ENCODE data around the gene BCAN. TPM values are rescaled to one million over a fixed set of nuclear protein-coding genes. Genes with fewer than 3 reads are reported as not detected.
A peak's percentile ranks its signal among the peaks of the same experiment; 100 is the strongest.

The BCAN gene
- total RNA-seq, 2 experiments from 2014 or later = not detected

GRCh38 chr1:156632355-156632754 is 9.6 kb upstream of the BCAN start:
- POLR2A ChIA-PET = no interaction called here
- ATAC-seq (no peak), DNase-seq (no peak)
- CTCF ChIA-PET = interaction anchor here (1.4 kb wide), 1 partner anchor 26 kb away, joined by 3 read pairs; no protein-coding TSS in a partner anchor
- Mint-ChIP-seq H3K36me3 (ENCODE audit: low read depth) (no peaks in the 10 kb centered on the region), H3K27me3 (ENCODE audit: low read depth) (peaks cover 66% of the 10 kb centered on the region), H3K27ac (no peak overlapping the region), H3K4me3 (no peak overlapping the region), H3K9me3 (ENCODE audit: insufficient read depth) (no peaks in the 10 kb centered on the region), H3K4me1 (ENCODE audit: low read depth) (no peaks in the 10 kb centered on the region)

- ATAC-seq = no peak
- no peak for DNase-seq
- H3K27ac Mint-ChIP-seq = no peak overlapping the region
- H3K4me1 Mint-ChIP-seq (ENCODE audit: low read depth) = peaks cover 19% of the 10 kb centered on the region
- no peaks in the 10 kb centered on the region for H3K9me3 Mint-ChIP-seq (ENCODE audit: insufficient read depth)
- no peaks in the 10 kb centered on the region for H3K36me3 Mint-ChIP-seq (ENCODE audit: low read depth)
- H3K4me3 Mint-ChIP-seq = no peak overlapping the region
- peaks cover 76% of the 10 kb centered on the region for H3K27me3 Mint-ChIP-seq (ENCODE audit: low read depth)
- CTCF ChIA-PET = interaction anchor here (0.9 to 1.9 kb wide), 3 partner anchors 10 to 40 kb away, joined by 3 to 7 read pairs (median 4); no protein-coding TSS in a partner anchor
- POLR2A ChIA-PET = no interaction called here
Measured at GRCh38 chr1:156638189-156638985, 3.5 kb upstream of the BCAN start.

GRCh38 chr1:156639601-156640101 is 2.3 kb upstream of the BCAN start:
- DNase-seq (no peak), ATAC-seq (no peak)
- H3K4me1 Mint-ChIP-seq (ENCODE audit: low read depth) = peaks cover 32% of the 10 kb centered on the region
- no peak overlapping the region for H3K4me3 Mint-ChIP-seq
- H3K27ac Mint-ChIP-seq = no peak overlapping the region
- peaks cover 75% of the 10 kb centered on the region for H3K27me3 Mint-ChIP-seq (ENCODE audit: low read depth)
- H3K36me3 Mint-ChIP-seq (ENCODE audit: low read depth) = no peaks in the 10 kb centered on the region
- POLR2A ChIA-PET = no interaction called here
- CTCF ChIA-PET = interaction anchor here (0.7 to 2.4 kb wide), 7 partner anchors 9 to 39 kb away, joined by 3 to 11 read pairs (median 3); no protein-coding TSS in a partner anchor
- H3K9me3 Mint-ChIP-seq (ENCODE audit: insufficient read depth) = no peaks in the 10 kb centered on the region

- Mint-ChIP-seq H3K4me1 (ENCODE audit: low read depth) (peaks cover 37% of the 10 kb centered on the region), H3K9me3 (ENCODE audit: insufficient read depth) (no peaks in the 10 kb centered on the region), H3K27ac (no peak overlapping the region), H3K36me3 (ENCODE audit: low read depth) (no peaks in the 10 kb centered on the region), H3K27me3 (ENCODE audit: low read depth) (peaks cover 79% of the 10 kb centered on the region), H3K4me3 (no peak overlapping the region)
- no peak for ATAC-seq
- ChIA-PET POLR2A (interaction anchor here (0.6 kb wide), 2 partner anchors 33 to 1177 kb away, joined by 3 to 6 read pairs; no protein-coding TSS in a partner anchor), CTCF (interaction anchor here (1.1 to 5.6 kb wide), 6 partner anchors 14 to 255 kb away, joined by 3 to 36 read pairs (median 9); no protein-coding TSS in a partner anchor)
- DNase-seq = no peak
Measured at GRCh38 chr1:156640842-156641706, 843 bp upstream of the BCAN start.

- CTCF ChIA-PET = interaction anchor here (1.2 to 5.6 kb wide), 9 partner anchors 12 to 257 kb away, joined by 3 to 52 read pairs (median 20); no protein-coding TSS in a partner anchor
- ATAC-seq = no peak
- POLR2A ChIA-PET = interaction anchor here (1.4 kb wide), 1 partner anchor 15 kb away, joined by 3 read pairs; no protein-coding TSS in a partner anchor
- no peaks in the 10 kb centered on the region for H3K9me3 Mint-ChIP-seq (ENCODE audit: insufficient read depth)
- H3K27ac Mint-ChIP-seq = no peak overlapping the region
- peaks cover 37% of the 10 kb centered on the region for H3K4me1 Mint-ChIP-seq (ENCODE audit: low read depth)
- H3K4me3 Mint-ChIP-seq = peak overlapping the region; percentile 29
- H3K27me3 Mint-ChIP-seq (ENCODE audit: low read depth) = peaks cover 82% of the 10 kb centered on the region
- no peaks in the 10 kb centered on the region for H3K36me3 Mint-ChIP-seq (ENCODE audit: low read depth)
- DNase-seq = no peak
Measured at GRCh38 chr1:156642265-156643048, 540 bp downstream of the BCAN start.

- H3K27ac Mint-ChIP-seq = peak overlapping the region; percentile 71
- no peaks in the 10 kb centered on the region for H3K36me3 Mint-ChIP-seq (ENCODE audit: low read depth)
- peaks cover 83% of the 10 kb centered on the region for H3K27me3 Mint-ChIP-seq (ENCODE audit: low read depth)
- ChIA-PET CTCF (interaction anchor here (1.2 to 5.6 kb wide), 14 partner anchors 12 to 257 kb away, joined by 3 to 52 read pairs (median 10); no protein-coding TSS in a partner anchor), POLR2A (interaction anchor here (0.6 to 1.4 kb wide), 4 partner anchors 16 to 530 kb away, joined by 3 to 4 read pairs (median 3); no protein-coding TSS in a partner anchor)
- no peak for DNase-seq
- no peaks in the 10 kb centered on the region for H3K9me3 Mint-ChIP-seq (ENCODE audit: insufficient read depth)
- H3K4me1 Mint-ChIP-seq (ENCODE audit: low read depth) = peaks cover 37% of the 10 kb centered on the region
- peak overlapping the region; percentile 32 for H3K4me3 Mint-ChIP-seq
- ATAC-seq = peak; percentile 9
Measured at GRCh38 chr1:156643049-156643777, 1.3 kb downstream of the BCAN start.

GRCh38 chr1:156643778-156644092 is 1.8 kb downstream of the BCAN start:
- H3K27ac Mint-ChIP-seq = peak overlapping the region; percentile 71
- H3K27me3 Mint-ChIP-seq (ENCODE audit: low read depth) = peaks cover 83% of the 10 kb centered on the region
- peak overlapping the region; percentile 32 for H3K4me3 Mint-ChIP-seq
- no peaks in the 10 kb centered on the region for H3K36me3 Mint-ChIP-seq (ENCODE audit: low read depth)
- ChIA-PET CTCF (interaction anchor here (1.2 to 5.6 kb wide), 14 partner anchors 11 to 258 kb away, joined by 3 to 52 read pairs (median 10); no protein-coding TSS in a partner anchor), POLR2A (interaction anchor here (0.6 to 1.2 kb wide), 2 partner anchors 18 to 43 kb away, joined by 3 to 4 read pairs; no protein-coding TSS in a partner anchor)
- peaks cover 37% of the 10 kb centered on the region for H3K4me1 Mint-ChIP-seq (ENCODE audit: low read depth)
- DNase-seq = peak; percentile 83
- no peaks in the 10 kb centered on the region for H3K9me3 Mint-ChIP-seq (ENCODE audit: insufficient read depth)
- peak; percentile 91 for ATAC-seq

GRCh38 chr1:156644146-156644545 is 2.2 kb downstream of the BCAN start:
- DNase-seq = no peak
- H3K27me3 Mint-ChIP-seq (ENCODE audit: low read depth) = peaks cover 83% of the 10 kb centered on the region
- ChIA-PET CTCF (interaction anchor here (0.7 to 5.6 kb wide), 14 partner anchors 11 to 258 kb away, joined by 3 to 52 read pairs (median 10); no protein-coding TSS in a partner anchor), POLR2A (interaction anchor here (1.2 kb wide), 1 partner anchor 44 kb away, joined by 4 read pairs; no protein-coding TSS in a partner anchor)
- H3K4me1 Mint-ChIP-seq (ENCODE audit: low read depth) = peaks cover 37% of the 10 kb centered on the region
- ATAC-seq = peak; percentile 21
- no peak overlapping the region for H3K27ac Mint-ChIP-seq
- no peaks in the 10 kb centered on the region for H3K9me3 Mint-ChIP-seq (ENCODE audit: insufficient read depth)
- no peaks in the 10 kb centered on the region for H3K36me3 Mint-ChIP-seq (ENCODE audit: low read depth)
- H3K4me3 Mint-ChIP-seq = no peak overlapping the region

GRCh38 chr1:156644640-156645039 is 2.7 kb downstream of the BCAN start:
- Mint-ChIP-seq H3K27ac (no peak overlapping the region), H3K27me3 (ENCODE audit: low read depth) (peaks cover 81% of the 10 kb centered on the region), H3K36me3 (ENCODE audit: low read depth) (no peaks in the 10 kb centered on the region), H3K4me1 (ENCODE audit: low read depth) (peaks cover 37% of the 10 kb centered on the region), H3K9me3 (ENCODE audit: insufficient read depth) (no peaks in the 10 kb centered on the region), H3K4me3 (no peak overlapping the region)
- no peak for ATAC-seq
- ChIA-PET CTCF (interaction anchor here (0.7 to 5.6 kb wide), 10 partner anchors 11 to 163 kb away, joined by 3 to 52 read pairs (median 20); no protein-coding TSS in a partner anchor), POLR2A (no interaction called here)
- no peak for DNase-seq

GRCh38 chr1:156645056-156645455 is 3.1 kb downstream of the BCAN start:
- no peaks in the 10 kb centered on the region for H3K36me3 Mint-ChIP-seq (ENCODE audit: low read depth)
- H3K9me3 Mint-ChIP-seq (ENCODE audit: insufficient read depth) = no peaks in the 10 kb centered on the region
- CTCF ChIA-PET = interaction anchor here (1.3 to 5.6 kb wide), 9 partner anchors 12 to 199 kb away, joined by 3 to 52 read pairs (median 20); no protein-coding TSS in a partner anchor
- no peak for ATAC-seq
- H3K27ac Mint-ChIP-seq = no peak overlapping the region
- POLR2A ChIA-PET = interaction anchor here (0.8 kb wide), 1 partner anchor 83 kb away, joined by 3 read pairs; the partner anchor contains the start of genes ISG20L2 and METTL25B
- DNase-seq = no peak
- H3K27me3 Mint-ChIP-seq (ENCODE audit: low read depth) = peaks cover 80% of the 10 kb centered on the region
- H3K4me1 Mint-ChIP-seq (ENCODE audit: low read depth) = peaks cover 37% of the 10 kb centered on the region
- H3K4me3 Mint-ChIP-seq = no peak overlapping the region
